ENCODE data around the gene ACY1.

Gene ACY1

GRCh38 chr3:51982838-51983577 lies at the start of gene ACY1:
Gene ACY1 (plus strand): TSS chr3:51983535. CDS start chr3:51984065, 530 bp downstream.
- H3K9me3 ChIP-seq (ENCODE audit: low read depth, low read length), result no peaks in the 10 kb centered on the region
- no peak for DNase-seq (ENCODE audit: low read depth, low spot score)
- TF ChIP-seq POLR2AphosphoS5 (IDR thresholded peaks at IDR 0.05; ENCODE audit: borderline replicate concordance, low read depth, low read length) (peak; percentile 51), FOXP2 (optimal IDR thresholded peaks at IDR 0.05; ENCODE audit: control extremely low read depth, extremely low read length, insufficient read depth) (no peak)
- H3K4me3 ChIP-seq, result peak within 1 kb of the TSS; percentile 47
- H3K9ac ChIP-seq (ENCODE audit: insufficient read length), result peak within 1 kb of the TSS; percentile 32
- no peak within 1 kb of the TSS for H3K27ac ChIP-seq
- H3K36me3 ChIP-seq (ENCODE audit: insufficient read depth, low read length), result no peaks in the 10 kb centered on the region

GRCh38 chr3:51934139-51934850 lies 49.0 kb upstream of the ACY1 start:
- Histone ChIP-seq H3K9me3 (ENCODE audit: low read depth, low read length) (no peaks in the 10 kb centered on the region), H3K4me3 (no peak overlapping the region), H3K36me3 (ENCODE audit: insufficient read depth, low read length) (no peaks in the 10 kb centered on the region; the same call in 1 of the 2 replicates), H3K9ac (ENCODE audit: insufficient read length) (no peak overlapping the region), H3K27ac (no peak overlapping the region)
- TF ChIP-seq FOXP2 (optimal IDR thresholded peaks at IDR 0.05; ENCODE audit: control extremely low read depth, extremely low read length, insufficient read depth) (no peak), POLR2AphosphoS5 (IDR thresholded peaks at IDR 0.05; ENCODE audit: borderline replicate concordance, low read depth, low read length) (no peak)
- DNase-seq (ENCODE audit: low read depth, low spot score), result no peak

DNA sequence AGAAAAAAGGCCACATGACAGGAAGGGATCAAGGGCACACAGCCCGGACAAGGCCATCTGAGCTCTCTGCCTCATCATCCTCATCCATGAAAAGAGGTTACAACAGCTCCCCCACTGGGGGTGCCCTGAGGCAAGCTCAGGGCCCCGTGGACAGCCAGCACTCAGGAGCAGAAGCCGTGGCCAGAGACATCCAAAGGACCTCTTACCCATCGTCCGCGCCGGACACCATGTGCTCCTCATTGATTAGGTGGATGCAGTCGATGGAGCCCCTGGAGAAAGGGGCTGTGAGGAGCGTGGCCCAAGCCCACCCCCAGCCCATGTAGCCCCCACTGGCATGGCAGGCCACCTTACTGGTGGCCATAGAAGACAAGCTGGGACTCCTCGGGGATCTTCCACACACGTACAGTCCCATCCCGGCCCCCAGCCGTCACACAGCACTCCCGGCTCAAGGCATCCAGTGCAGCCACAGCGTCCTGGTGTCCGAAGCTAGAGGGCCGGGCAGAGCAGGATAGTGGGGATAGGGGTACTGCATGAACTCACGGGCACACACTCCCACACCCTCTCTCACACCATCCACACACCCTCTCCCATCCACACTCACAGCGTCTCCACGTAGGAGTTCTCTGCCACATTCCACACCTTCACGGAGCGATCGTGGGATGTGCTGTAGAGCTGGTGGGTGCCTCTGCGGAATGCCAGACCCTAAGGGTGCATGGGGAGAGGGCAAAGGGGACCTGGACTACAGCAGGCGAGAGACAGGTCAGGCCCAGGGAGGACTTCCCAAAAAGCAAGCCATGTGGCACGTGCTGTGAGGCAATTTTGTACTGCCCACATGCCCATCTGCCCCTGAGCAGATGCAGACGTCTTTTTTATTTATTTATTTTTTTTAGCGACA lies 48.1 kb upstream of the ACY1 start:
- TF ChIP-seq FOXP2 (optimal IDR thresholded peaks at IDR 0.05; ENCODE audit: control extremely low read depth, extremely low read length, insufficient read depth), result no peak
- TF ChIP-seq EZH2 (IDR thresholded peaks at IDR 0.05), result no peak
- no peak for TF ChIP-seq POLR2AphosphoS5 (IDR thresholded peaks at IDR 0.05; ENCODE audit: borderline replicate concordance, low read depth, low read length)
- no peak overlapping the region for H3K27ac ChIP-seq
- H3K36me3 ChIP-seq (ENCODE audit: insufficient read depth, low read length), result no peaks in the 10 kb centered on the region; the same call in 1 of the 2 replicates
- no peak for DNase-seq (ENCODE audit: low read depth, low spot score)
- H3K9ac ChIP-seq (ENCODE audit: insufficient read length), result no peak overlapping the region
- H3K9me3 ChIP-seq (ENCODE audit: low read depth, low read length), result no peaks in the 10 kb centered on the region
- H3K4me3 ChIP-seq, result no peak overlapping the region

- no peak overlapping the region for H3K9ac ChIP-seq (ENCODE audit: insufficient read length)
Observed at GRCh38 chr3:51935886-51936755, 47.2 kb upstream of the ACY1 start.

DNA sequence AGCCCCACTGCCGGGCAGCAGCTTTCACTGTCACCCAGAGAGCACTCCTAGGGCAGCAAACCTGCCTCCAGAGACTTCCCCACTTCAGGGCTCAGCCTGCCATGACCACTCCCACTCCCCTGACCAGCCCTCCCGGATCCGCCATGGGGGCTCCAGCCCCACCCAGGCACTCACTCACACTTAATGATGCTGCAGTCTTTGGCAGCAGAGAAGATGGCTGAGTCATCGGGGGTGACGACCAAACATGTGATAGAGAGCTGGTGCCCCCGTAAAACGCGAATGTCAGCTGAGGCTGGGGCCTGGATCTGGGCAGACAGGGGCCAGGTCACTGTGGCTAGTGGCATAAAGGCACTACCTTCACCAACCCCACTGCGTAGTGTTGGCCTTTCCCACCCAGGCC lies 46.3 kb upstream of the ACY1 start:
- H3K4me3 ChIP-seq, result no peak overlapping the region
- no peak for DNase-seq (ENCODE audit: low read depth, low spot score)
- H3K27ac ChIP-seq, result no peak overlapping the region
- TF ChIP-seq FOXP2 (optimal IDR thresholded peaks at IDR 0.05; ENCODE audit: control extremely low read depth, extremely low read length, insufficient read depth), result no peak
- TF ChIP-seq POLR2AphosphoS5 (IDR thresholded peaks at IDR 0.05; ENCODE audit: borderline replicate concordance, low read depth, low read length), result no peak
- no peak for TF ChIP-seq EZH2 (IDR thresholded peaks at IDR 0.05)
- H3K9ac ChIP-seq (ENCODE audit: insufficient read length), result no peak overlapping the region
- no peaks in the 10 kb centered on the region for H3K9me3 ChIP-seq (ENCODE audit: low read depth, low read length)
- H3K36me3 ChIP-seq (ENCODE audit: insufficient read depth, low read length), result no peaks in the 10 kb centered on the region; the same call in 1 of the 2 replicates

More at GRCh38 chr3:51935886-51936755, 47.2 kb upstream of the ACY1 start:
- no peaks in the 10 kb centered on the region; the same call in 1 of the 2 replicates for H3K36me3 ChIP-seq (ENCODE audit: insufficient read depth, low read length)
- no peak for DNase-seq (ENCODE audit: low read depth, low spot score)
- TF ChIP-seq EZH2 (IDR thresholded peaks at IDR 0.05), result no peak
- TF ChIP-seq FOXP2 (optimal IDR thresholded peaks at IDR 0.05; ENCODE audit: control extremely low read depth, extremely low read length, insufficient read depth), result no peak
- no peak for TF ChIP-seq POLR2AphosphoS5 (IDR thresholded peaks at IDR 0.05; ENCODE audit: borderline replicate concordance, low read depth, low read length)
- no peaks in the 10 kb centered on the region for H3K9me3 ChIP-seq (ENCODE audit: low read depth, low read length)
- no peak overlapping the region for H3K4me3 ChIP-seq
- H3K27ac ChIP-seq, result no peak overlapping the region

- Histone ChIP-seq H3K9ac (ENCODE audit: insufficient read length) (no peak overlapping the region), H3K27ac (no peak overlapping the region), H3K4me3 (no peak overlapping the region), H3K9me3 (ENCODE audit: low read depth, low read length) (no peaks in the 10 kb centered on the region), H3K36me3 (ENCODE audit: insufficient read depth, low read length) (no peaks in the 10 kb centered on the region; the same call in 1 of the 2 replicates)
- no peak for DNase-seq (ENCODE audit: low read depth, low spot score)
- TF ChIP-seq FOXP2 (optimal IDR thresholded peaks at IDR 0.05; ENCODE audit: control extremely low read depth, extremely low read length, insufficient read depth) (no peak), POLR2AphosphoS5 (IDR thresholded peaks at IDR 0.05; ENCODE audit: borderline replicate concordance, low read depth, low read length) (no peak), EZH2 (IDR thresholded peaks at IDR 0.05) (no peak)
Observed at GRCh38 chr3:51937611-51938450, 45.5 kb upstream of the ACY1 start.

All from SK-N-MC (cell line).